ENCODE results near the gene SMIM24.

GRCh38 chr19:3462991-3463713, 17.2 kb downstream of the SMIM24 start:
- TF ChIP-seq, protein P1, sequence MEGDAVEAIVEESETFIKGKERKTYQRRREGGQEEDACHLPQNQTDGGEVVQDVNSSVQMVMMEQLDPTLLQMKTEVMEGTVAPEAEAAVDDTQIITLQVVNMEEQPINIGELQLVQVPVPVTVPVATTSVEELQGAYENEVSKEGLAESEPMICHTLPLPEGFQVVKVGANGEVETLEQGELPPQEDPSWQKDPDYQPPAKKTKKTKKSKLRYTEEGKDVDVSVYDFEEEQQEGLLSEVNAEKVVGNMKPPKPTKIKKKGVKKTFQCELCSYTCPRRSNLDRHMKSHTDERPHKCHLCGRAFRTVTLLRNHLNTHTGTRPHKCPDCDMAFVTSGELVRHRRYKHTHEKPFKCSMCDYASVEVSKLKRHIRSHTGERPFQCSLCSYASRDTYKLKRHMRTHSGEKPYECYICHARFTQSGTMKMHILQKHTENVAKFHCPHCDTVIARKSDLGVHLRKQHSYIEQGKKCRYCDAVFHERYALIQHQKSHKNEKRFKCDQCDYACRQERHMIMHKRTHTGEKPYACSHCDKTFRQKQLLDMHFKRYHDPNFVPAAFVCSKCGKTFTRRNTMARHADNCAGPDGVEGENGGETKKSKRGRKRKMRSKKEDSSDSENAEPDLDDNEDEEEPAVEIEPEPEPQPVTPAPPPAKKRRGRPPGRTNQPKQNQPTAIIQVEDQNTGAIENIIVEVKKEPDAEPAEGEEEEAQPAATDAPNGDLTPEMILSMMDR (IDR thresholded peaks at IDR 0.05) = no peak
- no peak for TF ChIP-seq POLR2A (IDR thresholded peaks at IDR 0.05)

Measured in right lobe of liver (tissue), 4 donors.